Measurements from ENCODE around the gene BAZ2B. TPM values are rescaled to one million over a fixed set of nuclear protein-coding genes. Genes with fewer than 3 reads are reported as not detected.

The BAZ2B gene, protein sequence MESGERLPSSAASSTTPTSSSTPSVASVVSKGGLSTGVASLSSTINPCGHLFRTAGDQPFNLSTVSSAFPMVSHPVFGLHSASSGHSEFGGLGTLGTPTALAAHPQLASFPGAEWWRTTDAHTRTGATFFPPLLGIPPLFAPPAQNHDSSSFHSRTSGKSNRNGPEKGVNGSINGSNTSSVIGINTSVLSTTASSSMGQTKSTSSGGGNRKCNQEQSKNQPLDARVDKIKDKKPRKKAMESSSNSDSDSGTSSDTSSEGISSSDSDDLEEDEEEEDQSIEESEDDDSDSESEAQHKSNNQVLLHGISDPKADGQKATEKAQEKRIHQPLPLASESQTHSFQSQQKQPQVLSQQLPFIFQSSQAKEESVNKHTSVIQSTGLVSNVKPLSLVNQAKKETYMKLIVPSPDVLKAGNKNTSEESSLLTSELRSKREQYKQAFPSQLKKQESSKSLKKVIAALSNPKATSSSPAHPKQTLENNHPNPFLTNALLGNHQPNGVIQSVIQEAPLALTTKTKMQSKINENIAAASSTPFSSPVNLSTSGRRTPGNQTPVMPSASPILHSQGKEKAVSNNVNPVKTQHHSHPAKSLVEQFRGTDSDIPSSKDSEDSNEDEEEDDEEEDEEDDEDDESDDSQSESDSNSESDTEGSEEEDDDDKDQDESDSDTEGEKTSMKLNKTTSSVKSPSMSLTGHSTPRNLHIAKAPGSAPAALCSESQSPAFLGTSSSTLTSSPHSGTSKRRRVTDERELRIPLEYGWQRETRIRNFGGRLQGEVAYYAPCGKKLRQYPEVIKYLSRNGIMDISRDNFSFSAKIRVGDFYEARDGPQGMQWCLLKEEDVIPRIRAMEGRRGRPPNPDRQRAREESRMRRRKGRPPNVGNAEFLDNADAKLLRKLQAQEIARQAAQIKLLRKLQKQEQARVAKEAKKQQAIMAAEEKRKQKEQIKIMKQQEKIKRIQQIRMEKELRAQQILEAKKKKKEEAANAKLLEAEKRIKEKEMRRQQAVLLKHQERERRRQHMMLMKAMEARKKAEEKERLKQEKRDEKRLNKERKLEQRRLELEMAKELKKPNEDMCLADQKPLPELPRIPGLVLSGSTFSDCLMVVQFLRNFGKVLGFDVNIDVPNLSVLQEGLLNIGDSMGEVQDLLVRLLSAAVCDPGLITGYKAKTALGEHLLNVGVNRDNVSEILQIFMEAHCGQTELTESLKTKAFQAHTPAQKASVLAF (N-terminal part only)
- 10 to 100 TPM; 60.8 to 84.5 TPM for total RNA-seq

GRCh38 chr2:159616286-159616701, at the start of gene BAZ2B:
Gene BAZ2B (minus strand): TSS chr2:159616548. CDS start chr2:159478719, 137,829 bp downstream.
- intact Hi-C loops (cut with DNase I) = loop anchor here (5.0 to 10.0 kb wide), 2 partner anchors 96 to 179 kb away; partner anchors contain the start of genes CD302 and MARCHF7
- Histone ChIP-seq H3K36me3 (no peaks in the 10 kb centered on the region), H3K9me3 (no peaks in the 10 kb centered on the region), H3K4me3 (peak within 1 kb of the TSS; percentile 70 to 76), H3K4me1 (replicated peaks) (no peaks in the 10 kb centered on the region), H3K27ac (peak within 1 kb of the TSS; percentile 98 to 99), H3K27me3 (replicated peaks; ENCODE audit: insufficient read depth) (no peaks in the 10 kb centered on the region)
- DNase-seq (ENCODE audit: low spot score) = peak; percentile 65
- WGBS = under 1% methylated on average over 6 of the region's 6 CpGs
- TF ChIP-seq POLR2A (IDR thresholded peaks at IDR 0.05) = peak; percentile 52
- no peak for TF ChIP-seq CTCF (IDR thresholded peaks at IDR 0.05)
- TF ChIP-seq POLR2AphosphoS5 (IDR thresholded peaks at IDR 0.05) = peak; percentile 79

DNA sequence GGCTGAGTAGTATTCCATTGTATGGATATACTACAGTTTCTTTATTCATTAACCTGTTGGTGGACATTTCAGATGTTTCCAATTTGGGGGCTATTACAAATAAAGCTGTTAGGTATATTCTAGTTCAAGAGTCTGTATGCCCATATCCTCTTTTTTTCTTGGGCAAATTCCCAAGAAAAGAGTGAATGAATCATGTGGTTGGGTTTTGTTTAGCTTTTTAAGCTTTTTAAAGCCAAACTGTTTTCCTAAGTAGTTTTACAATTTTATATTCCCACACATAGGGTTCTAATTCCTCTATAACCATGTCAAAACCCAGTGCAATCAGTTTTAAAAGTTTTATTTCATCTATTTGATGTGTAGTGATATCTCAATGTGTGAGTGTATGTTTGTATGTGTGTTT, 44.9 kb upstream of the BAZ2B start:
- no peaks in the 10 kb centered on the region for H3K4me1 ChIP-seq (replicated peaks)
- H3K27me3 ChIP-seq (replicated peaks; ENCODE audit: insufficient read depth) = no peaks in the 10 kb centered on the region
- intact Hi-C loops (cut with DNase I) = no loop called here
- DNase-seq (ENCODE audit: low spot score) = no peak
- no peak for TF ChIP-seq CTCF (IDR thresholded peaks at IDR 0.05)
- no peak for TF ChIP-seq POLR2AphosphoS5 (IDR thresholded peaks at IDR 0.05)
- no peak for TF ChIP-seq POLR2A (IDR thresholded peaks at IDR 0.05)
- H3K9me3 ChIP-seq = no peaks in the 10 kb centered on the region
- no peaks in the 10 kb centered on the region for H3K36me3 ChIP-seq
- H3K4me3 ChIP-seq = no peak overlapping the region
- no peak overlapping the region for H3K27ac ChIP-seq

DNA sequence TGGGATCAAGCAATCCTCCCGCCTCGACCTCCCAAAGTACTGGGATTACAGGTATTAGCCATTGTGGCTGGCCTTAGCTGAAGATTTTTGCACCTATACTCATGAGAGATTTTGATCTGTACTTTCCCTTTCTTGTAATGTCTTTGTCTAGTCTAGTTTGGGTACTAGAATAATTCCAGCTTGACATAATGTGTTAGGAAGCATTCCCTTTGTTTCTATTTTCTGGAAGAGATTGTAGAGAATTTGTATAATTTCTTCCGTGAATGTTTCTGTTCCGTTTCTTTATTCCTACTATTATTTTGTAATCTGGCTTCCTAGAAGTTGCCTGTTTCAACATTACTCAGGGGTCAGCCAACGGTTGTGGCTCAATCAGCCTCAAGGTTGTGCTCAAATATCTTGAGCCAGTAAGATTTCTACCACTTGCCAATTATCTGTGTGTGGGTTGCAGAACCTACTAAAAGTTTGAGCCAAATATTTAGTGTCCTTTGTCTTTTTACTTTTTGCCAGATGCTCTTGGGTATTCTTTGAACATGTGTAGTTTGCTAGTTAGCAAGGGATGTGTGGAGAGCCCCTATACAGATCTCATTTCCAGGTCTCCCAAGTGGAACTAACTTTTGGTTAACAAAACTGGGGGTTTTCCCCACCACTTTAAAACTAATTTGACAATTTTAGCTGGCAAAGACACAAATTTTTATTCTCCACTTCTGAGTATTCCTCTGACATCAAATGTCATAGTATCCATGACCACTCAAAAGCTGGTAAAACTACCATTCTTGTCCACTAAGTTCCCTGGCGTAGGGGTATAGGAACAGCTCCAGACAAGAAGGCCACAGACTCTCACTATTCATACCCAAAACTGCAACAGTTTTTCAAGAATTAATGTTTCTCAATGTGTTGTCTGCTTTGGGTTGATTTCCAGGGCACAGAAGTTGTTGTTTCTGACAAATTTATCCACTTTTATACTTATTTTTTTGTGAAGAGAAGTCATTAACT, 42.8 kb upstream of the BAZ2B start:
- 89% methylated on average over 6 of the region's 6 CpGs for WGBS
- H3K4me1 ChIP-seq (replicated peaks) = no peaks in the 10 kb centered on the region
- no peak for DNase-seq (ENCODE audit: low spot score)
- H3K4me3 ChIP-seq = no peak overlapping the region
- no peaks in the 10 kb centered on the region for H3K27me3 ChIP-seq (replicated peaks; ENCODE audit: insufficient read depth)
- intact Hi-C loops (cut with DNase I) = no loop called here
- no peak for TF ChIP-seq POLR2A (IDR thresholded peaks at IDR 0.05)
- no peak for TF ChIP-seq POLR2AphosphoS5 (IDR thresholded peaks at IDR 0.05)
- no peak for TF ChIP-seq CTCF (IDR thresholded peaks at IDR 0.05)
- no peaks in the 10 kb centered on the region for H3K36me3 ChIP-seq
- no peaks in the 10 kb centered on the region for H3K9me3 ChIP-seq
- no peak overlapping the region for H3K27ac ChIP-seq

DNA sequence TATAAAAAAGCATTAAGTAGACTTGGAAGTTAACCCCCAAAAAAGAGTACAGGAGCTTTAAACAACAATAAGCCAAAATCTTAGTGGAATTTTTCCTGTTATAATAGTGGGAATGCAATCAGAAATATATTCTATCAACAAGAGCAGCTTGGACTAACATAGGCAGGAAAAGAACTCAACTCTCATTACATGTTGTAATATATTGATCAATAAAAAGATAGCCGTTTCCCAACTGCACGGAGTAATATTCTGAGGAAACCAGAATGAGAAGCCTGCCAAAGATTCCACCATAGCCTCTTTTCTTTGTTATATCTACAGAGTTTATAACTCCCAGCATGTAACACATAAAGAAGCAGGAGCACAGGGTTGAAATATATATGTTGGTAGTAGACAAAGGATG, 37.6 kb upstream of the BAZ2B start:
- intact Hi-C loops (cut with DNase I) = no loop called here
- Histone ChIP-seq H3K27ac (no peak overlapping the region), H3K27me3 (replicated peaks; ENCODE audit: insufficient read depth) (no peaks in the 10 kb centered on the region), H3K4me3 (no peak overlapping the region), H3K4me1 (replicated peaks) (no peaks in the 10 kb centered on the region), H3K9me3 (no peaks in the 10 kb centered on the region), H3K36me3 (no peaks in the 10 kb centered on the region)
- WGBS = 93% methylated on average over 2 of the region's 2 CpGs
- no peak for DNase-seq (ENCODE audit: low spot score)
- TF ChIP-seq POLR2A (IDR thresholded peaks at IDR 0.05) = no peak
- no peak for TF ChIP-seq CTCF (IDR thresholded peaks at IDR 0.05)
- TF ChIP-seq POLR2AphosphoS5 (IDR thresholded peaks at IDR 0.05) = no peak
